C4-2B (cell line): ENCODE measurements around the gene UTS2R.

Experiments
- CTCF ChIP-seq: fragments of 450-650 bp; conservative IDR thresholded peaks from 2 replicates; pipeline ENCODE4 v1.5.1; 2017; ENCODE audit warnings: mild to moderate bottlenecking
- ZFX ChIP-seq: fragments of 450-650 bp; IDR thresholded peaks from 2 replicates; pipeline ENCODE4 v1.6.1; 2017

- TF ChIP-seq CTCF (no peak), ZFX (no peak)
Measured at GRCh38 chr17:82367724-82368524, 3.6 kb upstream of the UTS2R start.
